Prostate gland (tissue), 2 donors: ENCODE data around the gene ACKR1.

Source experiments
- POLR2A ChIP-seq: fragments of 450-650 bp; IDR thresholded peaks from one replicate; pipeline ENCODE4 v1.6.1; 2016; ENCODE audit warnings: antibody characterized with exemption, mild to moderate bottlenecking
- POLR2AphosphoS5 ChIP-seq: sonication (generic); formaldehyde crosslinking; IDR thresholded peaks from one replicate; pipeline ENCODE4 v1.6.1; 2017; ENCODE audit warnings: antibody characterized with exemption
- TF ChIP-seq, protein P1 (sequence below), 4 experiments: fragments of 200-600 bp in 2 of 4; fragments of 450-650 bp in 2 of 4; sonication (generic) in 2 of 4; IDR thresholded peaks; 1 replicate in 3 of 4; 2 replicates in 1 of 4; pipeline ENCODE4 v1.5.1; 2016 to 2019; ENCODE audit warnings: antibody characterized with exemption in 4 of 4, mild to moderate bottlenecking in 2 of 4, moderate library complexity in 2 of 4

DNA sequence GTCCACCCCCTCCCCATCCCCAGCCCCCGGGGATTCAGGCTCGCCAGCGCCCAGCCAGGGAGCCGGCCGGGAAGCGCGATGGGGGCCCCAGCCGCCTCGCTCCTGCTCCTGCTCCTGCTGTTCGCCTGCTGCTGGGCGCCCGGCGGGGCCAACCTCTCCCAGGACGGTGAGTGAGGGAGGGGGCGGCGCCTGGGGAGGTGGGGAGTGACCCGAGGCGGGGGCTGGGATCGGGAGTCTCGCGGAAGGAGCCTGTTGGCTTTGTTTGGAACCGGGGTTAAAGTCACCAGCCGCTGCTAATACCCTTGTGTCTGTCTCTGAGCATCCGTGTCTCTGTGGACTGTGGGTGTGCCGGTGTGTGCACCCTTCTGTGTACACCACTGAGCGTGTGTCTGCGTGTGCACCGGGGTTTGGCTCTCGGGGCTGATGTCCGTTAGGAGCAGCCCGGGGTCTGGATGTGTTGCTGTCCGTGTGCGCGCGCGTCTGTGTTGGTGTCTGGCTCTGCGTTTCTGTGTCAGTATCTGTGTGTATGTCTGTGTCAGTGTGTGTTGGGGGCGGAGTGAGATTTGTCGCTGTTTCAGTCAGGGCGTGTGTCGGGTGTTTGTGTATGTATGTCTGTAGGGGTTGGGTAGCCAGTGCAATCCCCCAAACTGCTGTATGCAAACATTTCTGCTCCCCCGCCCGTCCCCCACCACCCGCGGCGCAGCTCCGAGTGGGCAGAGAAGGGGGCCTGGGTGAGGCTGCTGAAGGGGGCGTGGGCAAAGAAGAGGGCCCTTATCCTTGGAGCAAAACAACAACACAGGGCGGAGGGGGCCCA is 32.8 kb upstream of the ACKR1 start:
- TF ChIP-seq, protein P1, sequence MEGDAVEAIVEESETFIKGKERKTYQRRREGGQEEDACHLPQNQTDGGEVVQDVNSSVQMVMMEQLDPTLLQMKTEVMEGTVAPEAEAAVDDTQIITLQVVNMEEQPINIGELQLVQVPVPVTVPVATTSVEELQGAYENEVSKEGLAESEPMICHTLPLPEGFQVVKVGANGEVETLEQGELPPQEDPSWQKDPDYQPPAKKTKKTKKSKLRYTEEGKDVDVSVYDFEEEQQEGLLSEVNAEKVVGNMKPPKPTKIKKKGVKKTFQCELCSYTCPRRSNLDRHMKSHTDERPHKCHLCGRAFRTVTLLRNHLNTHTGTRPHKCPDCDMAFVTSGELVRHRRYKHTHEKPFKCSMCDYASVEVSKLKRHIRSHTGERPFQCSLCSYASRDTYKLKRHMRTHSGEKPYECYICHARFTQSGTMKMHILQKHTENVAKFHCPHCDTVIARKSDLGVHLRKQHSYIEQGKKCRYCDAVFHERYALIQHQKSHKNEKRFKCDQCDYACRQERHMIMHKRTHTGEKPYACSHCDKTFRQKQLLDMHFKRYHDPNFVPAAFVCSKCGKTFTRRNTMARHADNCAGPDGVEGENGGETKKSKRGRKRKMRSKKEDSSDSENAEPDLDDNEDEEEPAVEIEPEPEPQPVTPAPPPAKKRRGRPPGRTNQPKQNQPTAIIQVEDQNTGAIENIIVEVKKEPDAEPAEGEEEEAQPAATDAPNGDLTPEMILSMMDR (IDR thresholded peaks at IDR 0.05), result no peak
- no peak for TF ChIP-seq POLR2AphosphoS5
- TF ChIP-seq POLR2A, result no peak
